Measurements from ENCODE around the gene CD151.

The CD151 gene

GRCh38 chr11:829847-830294 lies 2.9 kb upstream of the CD151 start:
- DNase-seq, result no peak

- peak; percentile 79 for DNase-seq
These were observed 2.2 kb upstream of the CD151 start for GRCh38 chr11:830295-831117.

- DNase-seq, result peak; percentile 63
These were observed 1.5 kb upstream of the CD151 start for GRCh38 chr11:831118-831864.

- DNase-seq, result no peak
These were observed 707 bp upstream of the CD151 start for GRCh38 chr11:831961-832528.

GRCh38 chr11:833114-833791 lies 501 bp downstream of the CD151 start:
- DNase-seq, result no peak

GRCh38 chr11:833849-834311 lies 1.1 kb downstream of the CD151 start:
- DNase-seq, result no peak

GRCh38 chr11:834371-835316 lies 1.9 kb downstream of the CD151 start:
- no peak for DNase-seq

GRCh38 chr11:836274-836673 lies 3.5 kb downstream of the CD151 start:
- no peak for DNase-seq

GRCh38 chr11:836700-837099 lies 3.9 kb downstream of the CD151 start:
- no peak for DNase-seq

- no peak for DNase-seq
These were observed 4.6 kb downstream of the CD151 start for GRCh38 chr11:837189-837989.

GRCh38 chr11:837990-838307 lies 5.2 kb downstream of the CD151 start:
- DNase-seq, result no peak

- DNase-seq, result no peak
These were observed 5.9 kb downstream of the CD151 start for GRCh38 chr11:838441-839279.

GRCh38 chr11:839280-839623 lies 6.5 kb downstream of the CD151 start:
- no peak for DNase-seq

GRCh38 chr11:839875-840617 lies 7.3 kb downstream of the CD151 start:
- DNase-seq, result no peak

GRCh38 chr11:841981-842369 lies 9.2 kb downstream of the CD151 start:
- DNase-seq, result no peak

- DNase-seq, result peak; percentile 92
These were observed 9.7 kb downstream of the CD151 start, which contains the start of the genes POLR2L and TSPAN4 for GRCh38 chr11:842370-843002. Gene POLR2L (minus strand): TSS chr11:842529. CDS start chr11:842508, 21 bp downstream. Gene TSPAN4 (plus strand): TSS chr11:842852. CDS start chr11:850305, 7,453 bp downstream.

GRCh38 chr11:843086-843734 lies 10.5 kb downstream of the CD151 start:
- no peak for DNase-seq
